GM12878 (cell line): ENCODE results near the gene FOXI1. TPM values are rescaled to one million over a fixed set of nuclear protein-coding genes. Genes with fewer than 3 reads are reported as not detected.

Source experiments
- ATAC-seq: fragments of 200-7000 bp; cut with Tn5 transposase; 3 replicates; pipeline ENCODE4 v1.9.1; 2020; ENCODE audit warnings: mild to moderate bottlenecking, moderate library complexity
- BruUV-seq: library from RNA; stranded (reverse); fragments of 400-500 nt; replicated peaks from 2 replicates; lab custom pipeline; 2021; lab: Mats Ljungman, UMichigan
- CTCF ChIA-PET: fragments of 300-600 bp; sonication (Branson Sonifier 250); formaldehyde crosslinking; extraction: SDS; loops from one replicate; lab custom pipeline; 2021; ENCODE audit warnings: inconsistent platforms; lab: Yijun Ruan, JAX
- POLR2A ChIA-PET: fragments of 350-600 bp; formaldehyde crosslinking; extraction: SDS; loops from one replicate; lab custom pipeline; 2021; ENCODE audit warnings: inconsistent platforms; lab: Charles Lee
- RAD21 ChIA-PET: fragments of 300-600 bp; sonication (Branson Sonifier 250); formaldehyde crosslinking; loops from one replicate; lab custom pipeline; 2023; ENCODE audit warnings: antibody characterized with exemption; ENCODE audit not compliant: unreplicated experiment; lab: Charles Lee
- SMC1A ChIA-PET: fragments of 300-600 bp; sonication (Branson Sonifier 250); formaldehyde crosslinking; loops from one replicate; lab custom pipeline; 2023; ENCODE audit not compliant: unreplicated experiment, uncharacterized antibody; lab: Charles Lee
- DNase-seq: peaks from one replicate; pipeline ENCODE4 v3.0.0-alpha.2; 2011; ENCODE audit warnings: low read depth, low spot score
- FAIRE-seq: peaks from 3 replicates; lab custom pipeline; 2011; peaks lifted over from hg19 to GRCh38; lab: Jason Lieb, UNC
- H2AFZ ChIP-seq: 2 replicates; pipeline ENCODE4 v1.6.0; 2011; ENCODE audit warnings: low read depth, low read length, control low read depth; ENCODE audit not compliant: control insufficient read depth
- H3K27ac ChIP-seq: 2 replicates; pipeline ENCODE4 v1.5.1; 2011; ENCODE audit warnings: control low read depth; ENCODE audit not compliant: control insufficient read depth, insufficient read depth
- H3K27me3 ChIP-seq, 2 experiments: replicated peaks in 1 of 2; 2 replicates each; pipeline versions ENCODE4 v1.6.0 to v1.6.1; 2011; ENCODE audit warnings: low read length in 1 of 2; ENCODE audit not compliant: control insufficient read depth in 2 of 2, insufficient read depth in 2 of 2
- H3K36me3 ChIP-seq, 2 experiments: 2 replicates each; pipeline ENCODE4 v1.5.1; 2011; ENCODE audit warnings: low read length in 1 of 2; ENCODE audit not compliant: control insufficient read depth in 2 of 2, insufficient read depth in 2 of 2
- H3K4me1 ChIP-seq: 2 replicates; pipeline ENCODE4 v1.6.1; 2011; ENCODE audit warnings: mild to moderate bottlenecking, low read length, moderate library complexity, mixed read lengths; ENCODE audit not compliant: control insufficient read depth, insufficient read depth
- H3K4me2 ChIP-seq: 2 replicates; pipeline ENCODE4 v1.6.0; 2011; ENCODE audit warnings: control low read depth; ENCODE audit not compliant: control insufficient read depth, insufficient read depth
- H3K4me3 ChIP-seq: fragments of 200-600 bp; sonication (generic); 2 replicates; pipeline ENCODE4 v1.5.1; 2016
- H3K79me2 ChIP-seq: 2 replicates; pipeline ENCODE4 v1.6.0; 2011; ENCODE audit warnings: low read length; ENCODE audit not compliant: control insufficient read depth, insufficient read depth
- H3K9ac ChIP-seq: 2 replicates; pipeline ENCODE4 v1.8.0; 2011; ENCODE audit warnings: low read length, control low read depth, mixed read lengths; ENCODE audit not compliant: control insufficient read depth, insufficient read depth
- H3K9me3 ChIP-seq: replicated peaks from 3 replicates; pipeline ENCODE4 v1.5.1; 2011; ENCODE audit warnings: mild to moderate bottlenecking, low read length; ENCODE audit not compliant: control insufficient read depth, insufficient read depth
- H4K20me1 ChIP-seq: 2 replicates; pipeline ENCODE4 v1.6.0; 2011; ENCODE audit not compliant: control insufficient read depth, insufficient read depth
- ETV6 ChIP-seq, 2 experiments: fragments of 450-650 bp in 1 of 2; IDR thresholded peaks in 1 of 2; conservative IDR thresholded peaks in 1 of 2; 2 replicates each; pipeline ENCODE4 v1.6.1; 2014; ENCODE audit warnings: antibody characterized with exemption in 1 of 2, borderline replicate concordance in 1 of 2, low read depth in 1 of 2, mild to moderate bottlenecking in 1 of 2, moderate library complexity in 1 of 2
- KDM1A ChIP-seq: fragments of 200-600 bp; sonication (generic); IDR thresholded peaks from 2 replicates; pipeline ENCODE4 v1.6.1; 2016; ENCODE audit warnings: borderline replicate concordance
- MXI1 ChIP-seq: fragments of 150-350 bp; IDR thresholded peaks from 2 replicates; pipeline ENCODE4 v1.6.1; 2011; ENCODE audit warnings: low read depth, mild to moderate bottlenecking, inconsistent platforms, low read length, improper control_type of control experiment
- SMARCA5 ChIP-seq: fragments of 450-650 bp; IDR thresholded peaks from 2 replicates; pipeline ENCODE4 v1.6.1; 2017; ENCODE audit warnings: mild to moderate bottlenecking
- SREBF1 ChIP-seq: IDR thresholded peaks from 2 replicates; pipeline ENCODE4 v1.6.1; 2012; ENCODE audit warnings: mild to moderate bottlenecking, low read length
- TBL1XR1 ChIP-seq: IDR thresholded peaks from 2 replicates; pipeline ENCODE4 v1.6.1; 2012; ENCODE audit warnings: low read depth, low read length, improper control_type of control experiment
- TCF3 ChIP-seq: IDR thresholded peaks from 2 replicates; pipeline ENCODE4 v1.6.1; 2012; ENCODE audit warnings: low read depth, mild to moderate bottlenecking, low read length, borderline replicate concordance; ENCODE audit not compliant: insufficient read depth
- USF2 ChIP-seq: IDR thresholded peaks from 2 replicates; pipeline ENCODE4 v1.6.1; 2011; ENCODE audit warnings: low read depth, low read length, improper control_type of control experiment, borderline replicate concordance
- YY1 ChIP-seq: IDR thresholded peaks from 2 replicates; pipeline ENCODE4 v1.6.1; 2011; ENCODE audit warnings: low read depth, mild to moderate bottlenecking, low read length
- ZBED1 ChIP-seq: IDR thresholded peaks from 2 replicates; pipeline ENCODE4 v1.6.1; 2016; ENCODE audit warnings: borderline replicate concordance
- ZNF592 ChIP-seq: fragments of 450-650 bp; IDR thresholded peaks from 2 replicates; pipeline ENCODE4 v1.6.1; 2017; ENCODE audit warnings: mild to moderate bottlenecking, moderate library complexity
- ZSCAN29 ChIP-seq: fragments of 450-650 bp; IDR thresholded peaks from 2 replicates; pipeline ENCODE4 v1.6.1; 2017; ENCODE audit warnings: mild to moderate bottlenecking, moderate library complexity
- WGBS: methylation state at CpG from one replicate; pipeline ENCODE4 v1.1.6; 2016; ENCODE audit warnings: low lambda C conversion rate; ENCODE audit not compliant: insufficient replicate concordance, insufficient coverage; ENCODE audit errors: missing lambda C conversion rate; 5-methylcytosine and 5-hydroxymethylcytosine counted together
- in situ Hi-C: fragments of 300-500 bp; cut with MboI; formaldehyde crosslinking; loops from 9 replicates; pipeline ENCODE4 v1.14.3; 2018; ENCODE audit warnings: mixed read lengths
- intact Hi-C: fragments of 100-400 bp; cut with micrococcal nuclease; formaldehyde crosslinking; loops from one replicate; pipeline ENCODE4 v1.14.2; 2022; ENCODE audit not compliant: unreplicated experiment
- polyA plus RNA-seq, 11 experiments: library from polyadenylated mRNA; depleted of rRNA in 4 of 11; unstranded in 6 of 11; stranded (reverse) in 5 of 11; fragments of >200 nt; fragmentation: Nextera tagmentation in 4 of 11; fragmentation: Illumina TruSeq in 1 of 11; extraction: Ambion mirVana in 4 of 11; extraction: Trizol in 1 of 11; gene quantifications; 1 replicate in 1 of 11; 2 replicates in 10 of 11; pipeline versions ENCODE4 v1.2.1 to v1.2.3, GENCODE V29; 2011 to 2016; ENCODE audit warnings: inconsistent platforms in 2 of 11, missing spikeins in 2 of 11, low read depth in 1 of 11
- total RNA-seq, 4 experiments: library from RNA; depleted of rRNA in 3 of 4; stranded (reverse); fragments of >200 nt in 3 of 4; fragmentation: Illumina TruSeq in 1 of 4; extraction: Trizol in 1 of 4; gene quantifications; 2 replicates each; pipeline versions ENCODE4 v1.2.1 to v1.2.3, GENCODE V29; 2013 to 2021
- TF ChIP-seq, protein P1 (sequence below): IDR thresholded peaks from 2 replicates; pipeline ENCODE4 v1.6.1; 2011; ENCODE audit warnings: borderline replicate concordance, low read depth, mild to moderate bottlenecking, moderate library complexity, low read length; ENCODE audit not compliant: insufficient read depth, poor library complexity, severe bottlenecking

The FOXI1 gene
- total and polyA plus RNA-seq, 10 of the 15 experiments (the other 5 are each of a cell fraction or from before 2014, with no cell fraction given) = not detected

GRCh38 chr5:170149206-170149515 is 43.5 kb downstream of the FOXI1 start:
- in situ Hi-C loops = no loop called here

More at GRCh38 chr5:170149206-170149515, 43.5 kb downstream of the FOXI1 start:
- Histone ChIP-seq H3K4me3 (no peak overlapping the region), H3K36me3 (no peaks in the 10 kb centered on the region), H3K27ac (no peak overlapping the region), H3K79me2 (no peaks in the 10 kb centered on the region), H3K4me1 (peaks cover under 1% of the 10 kb centered on the region), H4K20me1 (no peaks in the 10 kb centered on the region), H3K9me3 (no peaks in the 10 kb centered on the region), H3K9ac (no peak overlapping the region), H2AFZ (no peak overlapping the region), H3K27me3 (no peaks in the 10 kb centered on the region), H3K4me2 (no peak overlapping the region)
- intact Hi-C loops = no loop called here
- no TSS peak for BruUV-seq
- ATAC-seq = no peak
- no peak for DNase-seq
- ChIA-PET POLR2A (no interaction called here), CTCF (no interaction called here), SMC1A (no interaction called here), RAD21 (no interaction called here)
- FAIRE-seq = no peak
- WGBS = 93% methylated on average over 7 of the region's 7 CpGs
- no peak for TF ChIP-seq MXI1
- no peak for TF ChIP-seq TCF3
- no peak for TF ChIP-seq SREBF1
- TF ChIP-seq SMARCA5 = no peak
- no peak for TF ChIP-seq KDM1A
- TF ChIP-seq, protein P1, sequence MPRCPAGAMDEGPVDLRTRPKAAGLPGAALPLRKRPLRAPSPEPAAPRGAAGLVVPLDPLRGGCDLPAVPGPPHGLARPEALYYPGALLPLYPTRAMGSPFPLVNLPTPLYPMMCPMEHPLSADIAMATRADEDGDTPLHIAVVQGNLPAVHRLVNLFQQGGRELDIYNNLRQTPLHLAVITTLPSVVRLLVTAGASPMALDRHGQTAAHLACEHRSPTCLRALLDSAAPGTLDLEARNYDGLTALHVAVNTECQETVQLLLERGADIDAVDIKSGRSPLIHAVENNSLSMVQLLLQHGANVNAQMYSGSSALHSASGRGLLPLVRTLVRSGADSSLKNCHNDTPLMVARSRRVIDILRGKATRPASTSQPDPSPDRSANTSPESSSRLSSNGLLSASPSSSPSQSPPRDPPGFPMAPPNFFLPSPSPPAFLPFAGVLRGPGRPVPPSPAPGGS = no peak
- no peak for TF ChIP-seq ETV6 (conservative IDR thresholded peaks at IDR 0.05 in 1 of 2, IDR thresholded peaks at IDR 0.05 in 1 of 2; ENCODE audit: borderline replicate concordance in 1 of 2, low read depth in 1 of 2)
- no peak for TF ChIP-seq YY1
- no peak for TF ChIP-seq USF2
- no peak for TF ChIP-seq ZBED1
- no peak for TF ChIP-seq ZNF592
- no peak for TF ChIP-seq TBL1XR1
- TF ChIP-seq ZSCAN29 = no peak
